ENCODE measurements around the gene SLAMF9.
"Not testable (repeated sequence)": the region's sequence is repeated elsewhere in the genome, so short reads cannot be mapped to it uniquely, and the experiment has no call there.

The SLAMF9 gene

DNA sequence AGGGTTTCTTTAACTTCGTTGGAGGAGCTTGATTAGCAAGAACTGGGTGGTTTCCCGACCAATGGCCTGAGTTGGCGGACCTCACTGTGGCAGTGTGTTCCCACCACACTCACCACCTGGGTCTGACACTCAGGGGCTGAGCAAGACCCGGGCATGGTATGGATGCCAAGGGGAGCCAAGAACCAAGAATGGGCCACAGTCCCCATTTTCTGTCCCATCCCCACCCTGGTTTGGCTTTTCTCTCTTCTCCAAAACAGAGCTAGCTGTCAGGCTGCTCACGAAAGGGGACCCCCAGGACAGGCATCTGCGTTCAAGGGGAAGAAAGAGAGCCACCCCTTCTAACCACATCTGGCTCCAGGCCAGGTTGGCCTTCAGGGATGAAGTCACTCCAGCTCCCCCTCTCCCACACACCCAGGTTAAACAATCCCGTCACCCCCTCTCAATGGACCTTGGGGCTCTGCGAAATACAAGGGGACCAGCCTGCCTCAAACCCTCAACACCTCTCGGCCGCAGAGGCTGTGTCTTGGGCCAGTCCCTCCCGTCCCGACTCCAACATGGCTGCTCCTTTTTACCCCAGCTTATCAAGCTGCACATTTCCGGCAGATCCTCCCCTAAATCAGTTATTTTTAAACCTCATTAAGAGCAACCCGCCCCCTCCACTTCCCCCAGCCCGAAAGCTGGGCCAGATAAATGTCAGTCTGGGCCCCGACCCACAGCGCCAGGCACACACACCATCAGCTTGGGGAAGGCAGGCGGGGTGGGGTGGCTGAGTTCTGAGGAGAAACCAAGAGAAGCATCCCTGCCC lies 32.1 kb downstream of the SLAMF9 start:
- no peak for DNase-seq (ENCODE audit: low read depth in 4 of 4, low spot score in 1 of 4)

DNA sequence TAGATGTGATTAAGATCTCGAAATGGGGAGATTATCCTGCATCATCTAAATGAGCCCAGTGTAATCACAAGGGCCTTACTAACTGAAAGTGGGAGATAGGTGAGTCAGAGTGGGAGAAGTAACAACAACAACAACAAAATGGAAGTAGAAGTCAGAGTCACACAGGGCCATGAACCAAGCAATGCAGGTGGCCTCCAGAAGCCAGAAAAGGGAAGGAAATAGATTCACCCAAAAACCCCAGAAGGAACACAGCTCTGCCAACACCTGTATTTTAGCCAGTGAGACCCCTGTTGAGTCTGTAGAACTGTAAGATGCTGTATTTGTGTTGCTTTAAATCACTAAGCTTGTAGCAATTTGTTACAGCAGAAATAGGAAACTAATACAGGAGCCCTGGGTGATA lies 32.8 kb downstream of the SLAMF9 start:
- DNase-seq (ENCODE audit: low read depth in 4 of 4, low spot score in 1 of 4), result no peak

DNA sequence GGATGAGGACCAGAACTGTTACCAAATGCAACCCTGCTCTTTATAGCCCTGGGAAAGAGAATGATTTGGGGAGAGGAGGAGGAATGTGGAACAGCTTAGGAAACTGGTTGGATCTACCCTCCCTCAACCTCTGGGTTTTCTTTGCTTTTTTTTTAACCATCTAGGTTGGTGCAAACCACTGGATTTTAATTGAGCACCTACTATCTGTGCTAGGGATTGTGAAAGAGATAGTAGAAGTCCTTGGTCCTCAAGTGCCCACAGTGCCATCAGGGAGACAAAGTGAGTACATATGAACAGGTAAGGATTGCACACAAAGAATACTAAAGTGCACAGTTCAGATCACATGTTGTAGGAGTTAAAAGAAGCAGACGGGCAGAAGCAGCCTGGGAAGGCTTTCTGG lies 33.4 kb downstream of the SLAMF9 start:
- DNase-seq (ENCODE audit: low read depth in 4 of 4, low spot score in 1 of 4), result no peak

DNA sequence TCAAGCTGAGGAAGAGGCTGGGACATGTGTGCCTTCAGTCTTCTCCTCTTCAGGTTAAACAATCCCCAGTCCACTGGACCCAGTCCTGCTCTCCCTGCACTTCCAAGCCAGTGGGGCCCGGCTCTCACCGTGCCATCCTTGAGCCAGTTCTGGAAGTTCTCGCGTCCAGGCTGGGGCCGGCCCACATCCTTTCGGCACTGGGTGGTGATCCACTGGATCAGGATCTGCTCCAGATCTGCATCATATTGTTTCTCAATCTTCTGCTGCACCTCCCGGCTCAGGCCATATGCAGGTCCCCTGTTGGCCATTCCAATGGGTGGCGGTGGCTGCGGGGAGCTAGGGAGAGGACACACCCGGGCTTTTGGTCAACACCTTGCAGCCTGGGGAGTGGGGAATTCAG lies 33.8 kb downstream of the SLAMF9 start:
- no peak for DNase-seq (ENCODE audit: low read depth in 4 of 4, low spot score in 1 of 4)

DNA sequence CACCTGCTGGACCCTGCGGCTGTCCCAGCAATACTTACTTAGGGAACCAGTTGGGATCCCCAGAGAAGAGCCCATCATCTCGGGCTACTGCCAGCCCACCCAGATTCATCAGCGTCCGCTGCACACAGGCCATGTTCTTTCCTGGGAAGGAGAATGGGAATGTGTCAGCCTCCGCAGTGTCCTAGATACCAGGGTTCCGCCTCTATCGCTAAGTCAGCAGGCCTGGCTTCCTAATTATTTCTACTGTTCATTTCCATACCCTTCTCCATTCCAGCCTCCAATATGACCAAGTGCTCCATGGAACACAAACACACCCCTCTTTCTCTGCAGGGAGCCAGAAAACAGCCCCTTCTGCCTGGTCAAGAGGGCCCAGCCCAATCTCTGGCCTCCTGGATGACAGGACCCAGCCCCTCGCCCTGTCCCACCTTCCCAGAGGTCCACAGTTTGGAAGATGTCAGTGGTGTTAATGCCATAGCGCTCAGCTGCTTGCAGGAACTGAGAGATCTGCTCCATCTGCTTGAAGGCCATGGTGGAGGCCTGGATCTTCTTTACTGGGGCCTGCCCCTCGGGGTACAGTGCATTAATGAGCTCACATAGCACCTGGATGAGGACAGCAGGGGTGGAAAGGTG lies 34.7 kb downstream of the SLAMF9 start:
- no peak for DNase-seq (ENCODE audit: low read depth in 4 of 4, low spot score in 1 of 4)

- no peak for DNase-seq (ENCODE audit: low read depth in 4 of 4, low spot score in 1 of 4)
These were observed 35.5 kb downstream of the SLAMF9 start for GRCh38 chr1:159918352-159919200.

GRCh38 chr1:159917533-159918351 lies 36.3 kb downstream of the SLAMF9 start:
- DNase-seq (ENCODE audit: low read depth in 4 of 4, low spot score in 1 of 4), result no peak

DNA sequence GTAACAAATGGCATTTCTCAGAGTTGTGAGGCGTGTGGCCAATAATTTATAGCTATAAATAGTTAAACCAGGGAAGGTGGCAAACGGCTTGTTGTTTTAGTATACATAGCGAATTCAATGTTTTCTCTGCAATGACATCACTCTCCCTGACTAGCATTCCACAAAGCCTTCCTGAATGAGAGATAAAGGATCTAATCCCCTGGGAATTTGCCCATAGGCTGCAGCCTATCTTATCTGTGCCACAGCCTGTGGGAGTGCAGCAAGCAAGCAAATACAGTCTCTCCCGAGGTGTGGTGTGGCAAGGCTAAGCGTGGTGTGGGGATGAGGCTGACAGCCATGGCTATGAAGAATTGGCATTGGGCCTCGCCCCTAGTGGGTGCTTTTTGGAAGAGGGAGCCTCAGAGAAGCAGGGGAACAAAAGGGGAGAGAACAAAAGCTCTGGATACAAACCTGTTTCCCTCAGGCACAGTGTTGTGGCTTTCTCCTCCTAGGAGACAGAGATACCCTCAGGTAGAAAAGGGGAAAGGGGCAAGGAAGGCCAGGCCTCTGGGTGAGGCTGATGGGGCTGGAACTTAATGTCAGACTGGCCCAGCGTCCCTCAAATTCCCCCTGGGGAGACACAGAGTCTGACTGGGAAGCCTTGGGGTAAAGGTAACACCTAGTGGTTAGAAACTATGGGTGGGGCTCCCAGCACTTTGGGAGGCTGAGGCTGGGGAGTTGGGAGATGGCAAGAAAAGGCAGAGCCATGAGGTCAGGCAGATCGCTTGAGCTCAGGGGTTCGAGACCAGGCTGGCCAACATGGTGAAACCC lies 37.6 kb downstream of the SLAMF9 start:
- DNase-seq (ENCODE audit: low read depth in 4 of 4, low spot score in 1 of 4), result no peak

DNA sequence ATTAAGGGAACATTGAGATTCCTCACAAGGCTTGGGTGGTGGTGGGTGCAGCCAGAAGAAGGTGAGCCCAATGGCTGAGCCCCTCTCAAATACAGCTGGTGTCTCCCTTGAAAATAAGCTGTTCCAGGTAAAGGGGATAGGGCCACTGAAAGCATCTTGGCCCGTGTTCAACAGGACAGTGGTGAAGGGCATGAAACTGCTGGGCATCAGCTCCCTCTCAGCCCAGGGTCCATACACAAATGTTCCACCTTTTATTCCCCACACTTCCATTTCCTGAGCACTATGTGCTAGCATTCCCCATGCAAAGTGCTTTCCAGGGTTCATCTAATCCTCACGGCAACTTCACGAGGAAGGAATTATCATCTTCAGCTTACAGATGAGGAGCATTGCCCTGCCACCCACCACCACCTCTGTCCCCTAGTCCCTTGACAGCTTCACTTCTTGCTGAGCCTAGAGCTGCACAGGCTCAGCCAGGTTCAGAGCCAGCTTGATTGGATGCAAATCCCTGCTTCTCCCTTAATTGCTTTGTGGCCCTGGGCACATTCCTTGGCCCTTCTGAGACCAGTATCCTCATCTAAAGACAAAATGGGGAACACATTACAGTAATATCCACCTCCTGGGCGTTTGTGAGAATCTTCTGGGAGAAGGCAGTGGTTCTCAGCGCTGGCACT lies 38.3 kb downstream of the SLAMF9 start:
- DNase-seq (ENCODE audit: low read depth in 4 of 4, low spot score in 1 of 4), result no peak

GRCh38 chr1:159914252-159915018 lies 39.6 kb downstream of the SLAMF9 start:
- no peak for DNase-seq (ENCODE audit: low read depth in 4 of 4, low spot score in 1 of 4)

DNA sequence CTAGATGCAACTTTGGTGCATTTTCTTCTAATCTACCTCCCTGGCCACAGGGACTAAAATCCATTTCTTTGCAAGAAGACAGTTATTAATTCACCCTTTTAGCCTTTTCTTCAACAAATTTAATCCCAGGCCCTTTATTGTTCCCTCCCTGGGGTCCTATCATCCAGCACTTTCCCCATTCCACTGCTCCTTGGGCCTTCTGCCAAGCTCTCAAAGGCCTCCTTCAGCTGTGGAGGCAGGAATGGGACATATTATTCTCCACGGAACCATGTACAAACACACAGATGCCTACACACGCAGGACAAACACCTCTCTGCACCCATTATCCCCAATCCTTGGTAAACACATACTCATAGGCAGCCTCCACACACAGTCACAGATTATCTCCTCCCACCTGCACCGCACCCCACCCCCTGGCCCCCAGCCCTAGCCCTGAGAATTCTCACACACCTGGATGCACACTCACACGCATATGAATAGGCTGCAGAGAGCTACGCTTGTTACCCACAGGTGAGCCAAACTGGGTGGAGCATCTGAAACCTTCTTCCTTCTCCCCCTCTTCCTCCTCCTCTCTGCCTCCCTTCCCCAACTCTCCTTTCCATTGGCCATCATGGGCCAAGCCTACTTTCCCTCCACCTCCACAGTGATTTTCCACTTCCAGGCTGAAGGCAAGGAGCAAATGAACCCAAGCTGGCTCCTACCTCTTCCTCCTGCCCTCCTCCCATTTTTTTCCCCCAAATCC lies 40.4 kb downstream of the SLAMF9 start:
- DNase-seq (ENCODE audit: low read depth in 4 of 4, low spot score in 1 of 4), result no peak

GRCh38 chr1:159911326-159912070 lies 42.5 kb downstream of the SLAMF9 start:
- DNase-seq (ENCODE audit: low read depth in 4 of 4, low spot score in 1 of 4), result no peak

DNA sequence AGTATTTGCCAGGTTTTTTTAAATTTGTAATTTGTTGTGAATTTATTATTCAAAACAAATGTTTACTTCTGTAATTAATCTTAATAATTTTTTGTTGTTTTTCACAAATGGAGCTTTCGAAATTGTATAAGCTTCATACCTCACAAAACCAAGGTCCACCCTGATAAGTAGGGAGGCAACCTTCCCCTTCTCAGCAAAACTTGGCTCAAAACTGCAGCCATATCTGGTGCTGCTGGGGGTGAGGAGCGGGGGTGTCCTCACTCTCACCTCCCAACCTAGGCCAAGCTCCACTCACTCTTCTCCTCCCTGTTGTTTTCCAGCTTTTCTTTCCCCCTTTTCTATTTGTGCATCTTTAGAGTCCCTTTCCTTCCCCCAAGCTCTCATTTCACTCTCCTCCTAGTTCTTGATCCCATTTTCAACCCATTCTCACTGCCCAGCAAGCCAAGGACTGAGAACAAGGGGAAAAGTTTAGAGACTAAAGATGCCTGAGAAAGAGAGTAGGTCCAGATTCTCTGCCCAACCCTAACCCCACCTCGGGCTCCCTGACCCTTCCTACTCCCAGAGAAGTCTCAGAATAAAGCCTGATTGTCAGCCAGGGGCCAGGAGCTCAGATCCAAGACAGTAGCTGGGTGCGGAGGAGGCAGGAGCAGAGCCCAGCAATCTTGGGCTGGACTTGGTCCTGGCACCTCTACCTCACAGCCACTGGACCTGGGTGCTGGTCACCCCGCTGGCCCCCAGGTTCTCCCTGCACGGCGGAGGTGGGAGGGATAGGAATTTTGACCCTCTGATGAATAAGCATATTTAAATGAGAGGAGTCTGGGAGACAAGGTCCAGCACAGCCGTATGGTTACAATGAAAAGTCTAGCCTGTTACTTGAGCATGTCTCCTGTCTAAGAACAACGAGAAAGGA lies 45.8 kb downstream of the SLAMF9 start:
- no peak for DNase-seq (ENCODE audit: low read depth in 4 of 4, low spot score in 1 of 4)

GRCh38 chr1:159906960-159907359 lies 47.1 kb downstream of the SLAMF9 start:
- DNase-seq (ENCODE audit: low read depth in 4 of 4, low spot score in 1 of 4), result no peak

- not testable (repeated sequence) for DNase-seq (ENCODE audit: low read depth in 4 of 4, low spot score in 1 of 4)
These were observed 50.0 kb downstream of the SLAMF9 start for GRCh38 chr1:159904036-159904435.

DNA sequence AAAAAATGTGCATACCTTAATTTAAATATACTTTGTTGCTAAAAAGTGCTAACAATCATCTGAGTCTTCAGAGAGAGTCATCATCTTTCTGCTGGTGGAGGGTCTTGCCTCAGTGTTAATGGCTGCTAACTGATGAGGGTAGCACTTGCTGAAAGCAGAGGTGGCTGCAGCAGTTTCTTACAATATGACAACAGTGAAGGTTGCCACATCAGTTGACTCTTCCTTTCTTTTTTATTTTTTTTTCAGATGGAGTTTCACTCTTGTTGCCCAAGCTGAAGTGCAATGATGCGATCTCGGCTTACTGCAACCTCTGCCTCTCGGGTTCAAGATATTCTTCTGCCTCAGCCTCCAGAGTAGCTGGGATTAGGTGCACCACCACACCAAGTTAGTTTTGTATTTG lies 51.5 kb downstream of the SLAMF9 start:
- no peak for DNase-seq (ENCODE audit: low read depth in 4 of 4, low spot score in 1 of 4)

All from stimulated activated CD4-positive, alpha-beta T cell treated with anti-CD3 and anti-CD28 coated beads, Interleukin-1b, Interleukin-23, amount 100 ng/mL, for 24 hours (primary cell).